GM21529 (cell line): Measurements from ENCODE around the gene HES3.

Experiments
- ATAC-seq: cut with Tn5 transposase; IDR thresholded peaks from one replicate; pipeline ENCODE4 v1.9.1; 2021; ENCODE audit not compliant: unreplicated experiment

Gene HES3

GRCh38 chr1:6243993-6244392 lies at the start of gene HES3:
Gene HES3, plus strand, starts transcription at chr1:6244179. Its CDS starts 187 bp downstream, at chr1:6244366.
- no peak for ATAC-seq

GRCh38 chr1:6197746-6198427 lies 46.1 kb upstream of the HES3 start:
- no peak for ATAC-seq

- ATAC-seq: peak; percentile 22
Measured at GRCh38 chr1:6198646-6199297, 45.2 kb upstream of the HES3 start.

GRCh38 chr1:6199298-6200187 lies 44.4 kb upstream of the HES3 start, which contains the start of gene RPL22:
Gene RPL22, minus strand, starts transcription at chr1:6199595. Its CDS starts 22 bp downstream, at chr1:6199573.
- ATAC-seq: peak; percentile 96

- ATAC-seq: no peak
Measured at GRCh38 chr1:6200188-6200809, 43.7 kb upstream of the HES3 start.

- no peak for ATAC-seq
Measured at GRCh38 chr1:6202256-6202655, 41.7 kb upstream of the HES3 start.

- ATAC-seq: peak; percentile 65
Measured at GRCh38 chr1:6205849-6206519, 38.0 kb upstream of the HES3 start, which contains the start of gene RNF207. Gene RNF207, plus strand, starts transcription at chr1:6206119. Its CDS starts 417 bp downstream, at chr1:6206536.

- no peak for ATAC-seq
Measured at GRCh38 chr1:6206520-6206855, 37.5 kb upstream of the HES3 start.

- ATAC-seq: no peak
Measured at GRCh38 chr1:6207075-6207885, 36.7 kb upstream of the HES3 start.

GRCh38 chr1:6207921-6208320 lies 36.1 kb upstream of the HES3 start:
- ATAC-seq: no peak

GRCh38 chr1:6208723-6209660 lies 35.0 kb upstream of the HES3 start:
- peak; percentile 27 for ATAC-seq

GRCh38 chr1:6209661-6210580 lies 34.1 kb upstream of the HES3 start:
- ATAC-seq: no peak

GRCh38 chr1:6210591-6211355 lies 33.2 kb upstream of the HES3 start:
- ATAC-seq: no peak

- ATAC-seq: no peak
Measured at GRCh38 chr1:6211731-6212130, 32.2 kb upstream of the HES3 start.

GRCh38 chr1:6212193-6212959 lies 31.6 kb upstream of the HES3 start:
- ATAC-seq: no peak
